Calu3 (cell line): Measurements from ENCODE around the gene SIPA1. TPM values are rescaled to one million over a fixed set of nuclear protein-coding genes. Genes with fewer than 3 reads are reported as not detected.

Source experiments
- BruUV-seq: library from RNA; stranded (reverse); fragments of 400-500 nt; replicated peaks from 2 replicates; lab custom pipeline; 2021; lab: Mats Ljungman, UMichigan
- CTCF ChIA-PET: fragments of 300-600 bp; sonication (Branson Sonifier 250); formaldehyde crosslinking; loops from one replicate; lab custom pipeline; 2022; ENCODE audit warnings: antibody characterized with exemption; lab: Charles Lee
- DNase-seq: peaks from one replicate; pipeline ENCODE4 v3.0.0; 2022
- H3K27ac Mint-ChIP-seq: one replicate; pipeline ENCODE4 v1.8.0; 2022; ENCODE audit warnings: mixed read lengths; ENCODE audit not compliant: unreplicated experiment
- H3K27me3 Mint-ChIP-seq: one replicate; pipeline ENCODE4 v1.8.0; 2022; ENCODE audit warnings: mixed read lengths; ENCODE audit not compliant: unreplicated experiment
- H3K36me3 Mint-ChIP-seq: one replicate; pipeline ENCODE4 v1.8.0; 2022; ENCODE audit warnings: mild to moderate bottlenecking, moderate library complexity, mixed read lengths; ENCODE audit not compliant: insufficient read depth, unreplicated experiment
- H3K4me1 Mint-ChIP-seq: one replicate; pipeline ENCODE4 v1.8.0; 2022; ENCODE audit warnings: mild to moderate bottlenecking, low read depth, mixed read lengths; ENCODE audit not compliant: unreplicated experiment
- H3K4me3 Mint-ChIP-seq: one replicate; pipeline ENCODE4 v1.8.0; 2022; ENCODE audit warnings: mild to moderate bottlenecking, low read depth, moderate library complexity, mixed read lengths; ENCODE audit not compliant: unreplicated experiment
- H3K9me3 Mint-ChIP-seq: one replicate; pipeline ENCODE4 v1.8.0; 2022; ENCODE audit warnings: low read depth, mixed read lengths; ENCODE audit not compliant: unreplicated experiment
- intact Hi-C: fragments of 100-400 bp; cut with micrococcal nuclease; formaldehyde crosslinking; loops from one replicate; pipeline ENCODE4 v1.10.0; 2022; ENCODE audit not compliant: unreplicated experiment
- total RNA-seq: library from RNA; stranded (reverse); gene quantifications from 2 replicates; pipeline ENCODE4 v1.2.3, GENCODE V29; 2022
- TF ChIP-seq, protein P1 (sequence below): fragments of 200-600 bp; IDR thresholded peaks from one replicate; pipeline ENCODE4 v1.8.0; 2022; ENCODE audit warnings: antibody characterized with exemption; ENCODE audit not compliant: unreplicated experiment

Gene SIPA1
- total RNA-seq, 1 experiment from 2014 or later, result 41.3 TPM

- BruUV-seq, result no TSS peak
- H3K9me3 Mint-ChIP-seq, result no peaks in the 10 kb centered on the region
- H3K4me3 Mint-ChIP-seq, result no peak overlapping the region
- H3K27ac Mint-ChIP-seq, result no peak overlapping the region
- intact Hi-C loops, result no loop called here
- H3K27me3 Mint-ChIP-seq, result no peaks in the 10 kb centered on the region
- no peak for DNase-seq
- CTCF ChIA-PET, result no interaction called here
- peaks cover 17% of the 10 kb centered on the region for H3K4me1 Mint-ChIP-seq
- peaks cover 68% of the 10 kb centered on the region for H3K36me3 Mint-ChIP-seq
- TF ChIP-seq, protein P1, sequence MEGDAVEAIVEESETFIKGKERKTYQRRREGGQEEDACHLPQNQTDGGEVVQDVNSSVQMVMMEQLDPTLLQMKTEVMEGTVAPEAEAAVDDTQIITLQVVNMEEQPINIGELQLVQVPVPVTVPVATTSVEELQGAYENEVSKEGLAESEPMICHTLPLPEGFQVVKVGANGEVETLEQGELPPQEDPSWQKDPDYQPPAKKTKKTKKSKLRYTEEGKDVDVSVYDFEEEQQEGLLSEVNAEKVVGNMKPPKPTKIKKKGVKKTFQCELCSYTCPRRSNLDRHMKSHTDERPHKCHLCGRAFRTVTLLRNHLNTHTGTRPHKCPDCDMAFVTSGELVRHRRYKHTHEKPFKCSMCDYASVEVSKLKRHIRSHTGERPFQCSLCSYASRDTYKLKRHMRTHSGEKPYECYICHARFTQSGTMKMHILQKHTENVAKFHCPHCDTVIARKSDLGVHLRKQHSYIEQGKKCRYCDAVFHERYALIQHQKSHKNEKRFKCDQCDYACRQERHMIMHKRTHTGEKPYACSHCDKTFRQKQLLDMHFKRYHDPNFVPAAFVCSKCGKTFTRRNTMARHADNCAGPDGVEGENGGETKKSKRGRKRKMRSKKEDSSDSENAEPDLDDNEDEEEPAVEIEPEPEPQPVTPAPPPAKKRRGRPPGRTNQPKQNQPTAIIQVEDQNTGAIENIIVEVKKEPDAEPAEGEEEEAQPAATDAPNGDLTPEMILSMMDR, result no peak
Observed at GRCh38 chr11:65634109-65634436, 3.8 kb upstream of the SIPA1 start.

DNA sequence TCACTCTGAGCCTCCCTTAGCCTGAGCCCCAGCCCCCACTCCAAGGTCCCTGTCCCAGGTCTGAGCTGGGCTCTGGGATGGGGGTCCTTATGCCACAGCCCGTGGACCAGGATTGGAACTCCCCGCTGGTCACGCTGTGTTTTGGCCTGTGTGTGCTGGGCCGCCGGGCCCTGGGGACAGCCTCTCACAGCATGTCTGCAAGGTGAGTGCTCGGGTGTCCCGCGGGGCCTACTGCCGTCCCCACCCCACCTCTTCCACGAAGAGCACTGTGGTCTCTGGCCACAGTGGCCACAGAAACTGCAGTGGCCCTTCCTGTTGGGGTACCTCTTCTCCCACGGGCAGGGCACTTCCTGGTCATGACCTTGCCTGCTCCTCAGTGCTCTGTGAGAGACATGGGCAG, 3.5 kb upstream of the SIPA1 start:
- Mint-ChIP-seq H3K4me1 (peaks cover 18% of the 10 kb centered on the region), H3K4me3 (no peak overlapping the region), H3K27ac (no peak overlapping the region), H3K9me3 (no peaks in the 10 kb centered on the region), H3K27me3 (no peaks in the 10 kb centered on the region), H3K36me3 (peaks cover 65% of the 10 kb centered on the region)
- intact Hi-C loops, result no loop called here
- no TSS peak for BruUV-seq
- DNase-seq, result no peak
- CTCF ChIA-PET, result no interaction called here
- TF ChIP-seq, protein P1, result no peak

DNA sequence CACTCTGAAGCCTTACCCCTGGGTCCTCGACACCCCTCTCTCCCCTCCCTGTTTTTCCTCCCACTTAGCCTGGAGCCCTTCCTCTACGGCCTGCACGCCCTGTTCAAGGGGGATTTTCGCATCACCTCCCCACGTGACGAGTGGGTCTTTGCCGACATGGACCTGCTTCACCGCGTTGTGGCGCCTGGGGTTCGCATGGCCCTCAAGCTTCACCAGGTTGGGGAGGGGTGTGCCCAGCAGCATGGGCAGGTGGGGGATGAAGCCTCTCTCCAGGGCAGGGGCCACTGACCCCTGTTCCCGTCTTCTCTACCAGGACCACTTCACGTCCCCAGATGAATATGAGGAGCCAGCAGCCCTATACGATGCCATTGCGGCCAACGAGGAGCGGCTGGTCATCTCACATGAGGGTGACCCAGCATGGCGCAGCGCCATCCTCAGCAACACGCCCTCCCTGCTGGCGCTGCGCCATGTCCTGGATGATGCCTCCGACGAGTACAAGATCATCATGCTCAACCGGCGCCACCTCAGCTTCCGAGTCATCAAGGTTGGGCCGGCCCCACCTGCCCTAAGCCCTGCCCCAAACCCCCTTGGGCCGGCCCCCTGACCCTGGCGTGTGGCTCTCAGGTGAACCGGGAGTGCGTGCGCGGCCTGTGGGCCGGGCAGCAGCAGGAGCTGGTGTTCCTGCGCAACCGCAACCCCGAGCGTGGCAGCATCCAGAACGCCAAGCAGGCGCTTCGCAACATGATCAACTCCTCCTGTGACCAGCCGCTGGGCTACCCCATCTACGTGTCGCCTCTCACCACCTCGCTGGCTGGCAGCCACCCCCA, 2.8 kb upstream of the SIPA1 start:
- DNase-seq, result no peak
- peaks cover 61% of the 10 kb centered on the region for H3K36me3 Mint-ChIP-seq
- H3K9me3 Mint-ChIP-seq, result no peaks in the 10 kb centered on the region
- peaks cover 18% of the 10 kb centered on the region for H3K4me1 Mint-ChIP-seq
- H3K27me3 Mint-ChIP-seq, result no peaks in the 10 kb centered on the region
- BruUV-seq, result no TSS peak
- H3K4me3 Mint-ChIP-seq, result no peak overlapping the region
- no peak overlapping the region for H3K27ac Mint-ChIP-seq
- CTCF ChIA-PET, result no interaction called here
- TF ChIP-seq, protein P1, result no peak
- intact Hi-C loops, result no loop called here

DNA sequence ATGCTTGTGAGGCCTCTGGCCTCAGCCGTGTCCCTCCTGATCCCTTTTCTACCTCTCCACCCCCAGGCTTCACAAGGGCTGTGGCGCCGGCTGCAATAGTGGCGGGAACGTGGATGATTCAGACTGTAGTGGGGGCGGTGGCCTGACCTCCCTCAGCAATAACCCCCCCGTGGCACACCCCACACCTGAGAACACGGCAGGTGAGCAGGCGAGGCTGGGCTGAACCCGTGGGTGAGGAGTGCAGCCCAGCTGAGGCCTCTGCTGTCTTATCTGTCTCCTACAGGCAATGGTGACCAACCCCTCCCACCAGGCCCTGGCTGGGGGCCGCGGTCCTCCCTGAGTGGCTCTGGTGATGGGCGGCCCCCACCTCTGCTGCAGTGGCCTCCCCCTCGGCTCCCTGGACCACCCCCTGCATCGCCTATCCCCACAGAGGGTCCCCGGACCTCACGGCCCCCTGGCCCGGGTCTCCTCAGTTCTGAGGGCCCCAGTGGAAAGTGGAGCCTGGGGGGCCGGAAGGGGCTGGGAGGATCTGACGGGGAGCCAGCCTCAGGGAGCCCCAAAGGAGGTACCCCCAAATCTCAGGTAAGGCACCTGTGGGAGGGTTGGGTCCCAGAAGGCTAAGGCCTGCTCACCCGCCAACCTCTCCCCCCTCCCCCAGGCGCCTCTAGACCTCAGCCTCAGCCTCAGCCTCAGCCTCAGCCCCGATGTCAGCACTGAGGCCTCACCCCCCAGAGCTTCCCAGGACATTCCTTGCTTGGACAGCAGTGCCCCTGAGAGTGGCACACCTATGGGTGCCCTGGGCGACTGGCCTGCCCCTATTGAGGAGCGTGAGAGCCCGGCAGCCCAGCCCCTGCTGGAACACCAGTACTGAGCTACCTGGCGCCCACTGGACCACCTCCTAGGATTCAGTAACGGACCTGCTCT, 1.5 kb upstream of the SIPA1 start:
- no peak overlapping the region for H3K27ac Mint-ChIP-seq
- CTCF ChIA-PET, result interaction anchor here (0.6 kb wide), 1 partner anchor 384 kb away, joined by 4 read pairs; no protein-coding TSS in a partner anchor
- peaks cover 56% of the 10 kb centered on the region for H3K36me3 Mint-ChIP-seq
- H3K4me1 Mint-ChIP-seq, result peaks cover 18% of the 10 kb centered on the region
- BruUV-seq, result no TSS peak
- DNase-seq, result no peak
- H3K4me3 Mint-ChIP-seq, result no peak overlapping the region
- intact Hi-C loops, result no loop called here
- H3K9me3 Mint-ChIP-seq, result no peaks in the 10 kb centered on the region
- TF ChIP-seq, protein P1, result no peak
- H3K27me3 Mint-ChIP-seq, result no peaks in the 10 kb centered on the region
